Endothelial cell of umbilical vein (primary cell): ENCODE data around the gene SLC26A3. TPM values are rescaled to one million over a fixed set of nuclear protein-coding genes. Genes with fewer than 3 reads are reported as not detected.

ENCODE experiments used
- BruUV-seq: library from RNA; stranded (reverse); fragments of 400-500 nt; replicated peaks from 2 replicates; lab custom pipeline; 2021; lab: Mats Ljungman, UMichigan
- CTCF ChIA-PET: fragments of 300-600, 350-600 bp; sonication (Branson Sonifier 250); formaldehyde crosslinking; loops from one replicate; lab custom pipeline; 2021; ENCODE audit warnings: antibody characterized with exemption, inconsistent platforms; lab: Charles Lee
- POLR2A ChIA-PET: fragments of 300-600, 350-600 bp; sonication (Branson Sonifier 250); formaldehyde crosslinking; loops from one replicate; lab custom pipeline; 2021; ENCODE audit warnings: antibody characterized with exemption, inconsistent platforms; lab: Charles Lee
- DNase-seq: peaks from one replicate; pipeline ENCODE4 v3.0.0-alpha.2; 2011; ENCODE audit warnings: low read depth, low spot score
- FAIRE-seq: peaks from 2 replicates; lab custom pipeline; 2011; peaks lifted over from hg19 to GRCh38; lab: Jason Lieb, UNC
- H2AFZ ChIP-seq: 2 replicates; pipeline ENCODE4 v1.6.0; 2012; ENCODE audit warnings: low read depth, low read length, control low read depth, inconsistent platforms
- H3K27ac ChIP-seq: 2 replicates; pipeline ENCODE4 v1.5.1; 2011; ENCODE audit warnings: low read depth, mild to moderate bottlenecking, control low read depth, low read length, moderate library complexity; ENCODE audit not compliant: insufficient read depth
- H3K27me3 ChIP-seq, 2 experiments: 2 replicates each; pipeline versions ENCODE4 v1.6.0 to v1.6.1; 2011; ENCODE audit warnings: low read length in 2 of 2, mixed read lengths in 1 of 2; ENCODE audit not compliant: control insufficient read depth in 2 of 2, insufficient read depth in 2 of 2
- H3K36me3 ChIP-seq, 2 experiments: 2 replicates in 1 of 2; 3 replicates in 1 of 2; pipeline ENCODE4 v1.5.1; 2011; ENCODE audit warnings: low read length in 2 of 2, mild to moderate bottlenecking in 1 of 2, moderate library complexity in 1 of 2; ENCODE audit not compliant: control insufficient read depth in 2 of 2, insufficient read depth in 2 of 2; ENCODE audit errors: extremely low read depth in 1 of 2
- H3K4me1 ChIP-seq: 3 replicates; pipeline ENCODE4 v1.5.1; 2011; ENCODE audit warnings: mild to moderate bottlenecking, low read length; ENCODE audit not compliant: control insufficient read depth, insufficient read depth; ENCODE audit errors: extremely low read depth
- H3K4me2 ChIP-seq: 2 replicates; pipeline ENCODE4 v1.6.1; 2011; ENCODE audit warnings: low read length, control low read depth, mixed read lengths; ENCODE audit not compliant: insufficient read depth
- H3K4me3 ChIP-seq, 3 experiments: fragments of 200-600 bp in 1 of 3; sonication (generic), shearing (Covaris generic) in 1 of 3; replicated peaks in 1 of 3; 2 replicates each; pipeline ENCODE4 v1.5.1; 2011 to 2016; ENCODE audit warnings: control low read depth in 3 of 3, low read length in 3 of 3, mild to moderate bottlenecking in 2 of 3, inconsistent platforms in 1 of 3, low read depth in 1 of 3, moderate library complexity in 1 of 3; ENCODE audit not compliant: insufficient read depth in 1 of 3
- H3K79me2 ChIP-seq: 2 replicates; pipeline ENCODE4 v1.6.0; 2012; ENCODE audit warnings: low read length, inconsistent platforms; ENCODE audit not compliant: control insufficient read depth, insufficient read depth
- H3K9ac ChIP-seq: replicated peaks from 2 replicates; pipeline ENCODE3; 2011; ENCODE audit warnings: low read length, control low read depth; ENCODE audit not compliant: insufficient read depth; ENCODE audit errors: extremely low read depth
- H3K9me1 ChIP-seq: replicated peaks from 3 replicates; pipeline ENCODE4 v1.6.0; 2011; ENCODE audit warnings: mild to moderate bottlenecking, low read length; ENCODE audit not compliant: control insufficient read depth, insufficient read depth; ENCODE audit errors: extremely low read depth
- H3K9me3 ChIP-seq: replicated peaks from 2 replicates; pipeline ENCODE4 v1.5.1; 2012; ENCODE audit warnings: low read length, inconsistent platforms; ENCODE audit not compliant: control insufficient read depth, insufficient read depth
- H4K20me1 ChIP-seq: replicated peaks from 2 replicates; pipeline ENCODE3; 2011; ENCODE audit warnings: mild to moderate bottlenecking, low read length; ENCODE audit not compliant: control insufficient read depth, insufficient read depth; ENCODE audit errors: extremely low read depth
- CTCF ChIP-seq, 2 donors: IDR thresholded peaks; 1 replicate in 1 of 2; 2 replicates in 1 of 2; pipeline ENCODE4 v1.5.1; 2011; ENCODE audit warnings: low read length in 2 of 2, mild to moderate bottlenecking in 2 of 2, moderate library complexity in 2 of 2, control low read depth in 1 of 2, inconsistent platforms in 1 of 2, low read depth in 1 of 2; ENCODE audit not compliant: insufficient read depth in 1 of 2; ENCODE audit errors: extremely low read depth in 1 of 2
- GATA2 ChIP-seq: IDR thresholded peaks from 2 replicates; pipeline ENCODE4 v1.7.0; 2011; ENCODE audit warnings: low read depth, mild to moderate bottlenecking, moderate library complexity, mixed read lengths, low read length; ENCODE audit not compliant: insufficient read length, insufficient read depth
- JUN ChIP-seq: IDR thresholded peaks from 2 replicates; pipeline ENCODE4 v1.6.1; 2011; ENCODE audit warnings: borderline replicate concordance, low read depth; ENCODE audit not compliant: insufficient read length, insufficient read depth
- MAX ChIP-seq: IDR thresholded peaks from 2 replicates; pipeline ENCODE4 v1.6.1; 2011; ENCODE audit not compliant: insufficient read depth, insufficient read length
- MYC ChIP-seq: IDR thresholded peaks from one replicate; pipeline ENCODE4 v1.6.1; 2011; ENCODE audit warnings: mild to moderate bottlenecking, low read depth, low read length
- POLR2A ChIP-seq: IDR thresholded peaks from 2 replicates; pipeline ENCODE4 v1.6.1; 2012; ENCODE audit warnings: low read depth, mild to moderate bottlenecking, control low read depth, low read length
- POLR2AphosphoS5 ChIP-seq: IDR thresholded peaks from 2 replicates; pipeline ENCODE4 v1.6.1; 2012; ENCODE audit warnings: low read depth, mild to moderate bottlenecking, control low read depth, low read length, moderate library complexity; ENCODE audit not compliant: insufficient read depth
- dilution Hi-C: fragments of 300-500 bp; cut with MboI; formaldehyde crosslinking; loops from one replicate; pipeline ENCODE4 v1.15.0; 2019; ENCODE audit warnings: low sequenced_read_pairs; ENCODE audit not compliant: extremely low pct_ligation_motif_present
- intact Hi-C: fragments of 100-400 bp; cut with micrococcal nuclease; formaldehyde crosslinking; loops from one replicate; pipeline ENCODE4 v1.10.0; 2022
- polyA plus RNA-seq, 4 experiments: library from polyadenylated mRNA; depleted of rRNA in 3 of 4; stranded (reverse) in 3 of 4; unstranded in 1 of 4; fragments of >200 nt; gene quantifications; 2 replicates each; pipeline versions ENCODE4 v1.2.1 to v1.2.3, GENCODE V29; 2011 to 2012; ENCODE audit warnings: missing spikeins in 1 of 4
- total RNA-seq: library from RNA; stranded (reverse); gene quantifications from 2 replicates; pipeline ENCODE4 v1.2.3, GENCODE V29; 2021

The SLC26A3 gene
- total and polyA plus RNA-seq, 2 donors (not counting 3 experiments of a cell fraction or from before 2014, with no cell fraction given): not detected

DNA sequence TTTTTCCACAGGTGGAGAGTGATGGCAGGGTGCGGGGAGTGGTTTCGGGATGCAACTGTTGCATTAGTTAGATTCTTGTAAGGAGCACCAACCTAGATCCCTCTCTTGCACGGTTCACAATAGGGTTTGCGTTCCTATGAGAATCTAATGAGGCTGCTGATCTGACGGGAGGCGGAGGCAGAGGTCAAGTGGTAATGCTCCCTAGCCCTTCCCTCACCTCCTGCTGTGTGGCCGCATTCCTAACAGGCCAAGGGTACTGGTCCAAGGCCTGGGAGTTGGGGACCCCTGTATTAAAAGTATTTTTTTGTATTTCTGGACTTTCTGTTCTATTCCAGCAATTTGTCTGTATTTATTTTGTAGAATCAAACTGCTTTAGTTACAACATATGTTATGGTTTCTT lies 51.9 kb downstream of the SLC26A3 start:
- dilution Hi-C loops: no loop called here
- BruUV-seq: no TSS peak
- intact Hi-C loops: no loop called here
- H3K27me3 ChIP-seq: no peaks in the 10 kb centered on the region
- peaks cover 51% of the 10 kb centered on the region for H3K79me2 ChIP-seq
- POLR2A ChIA-PET: no interaction called here
- no peak overlapping the region for H3K27ac ChIP-seq
- H3K9ac ChIP-seq: no peak overlapping the region
- CTCF ChIA-PET: no interaction called here
- no peak for DNase-seq
- TF ChIP-seq POLR2A: no peak
- TF ChIP-seq MAX: no peak
- TF ChIP-seq MYC: no peak
- no peak for TF ChIP-seq JUN
- TF ChIP-seq POLR2AphosphoS5: no peak
- TF ChIP-seq GATA2: no peak
- TF ChIP-seq CTCF (IDR thresholded peaks at IDR 0.05; ENCODE audit: extremely low read depth in 1 of 2, insufficient read depth in 1 of 2, low read depth in 1 of 2, low read length in 2 of 2): no peak
- H3K4me2 ChIP-seq: no peak overlapping the region
- peaks cover 15% of the 10 kb centered on the region for H3K4me1 ChIP-seq
- H4K20me1 ChIP-seq: peaks cover 4% of the 10 kb centered on the region
- H3K9me3 ChIP-seq: no peaks in the 10 kb centered on the region
- H2AFZ ChIP-seq: no peak overlapping the region
- peaks cover 6 to 25% of the 10 kb centered on the region in 2 experiments for H3K36me3 ChIP-seq
- H3K4me3 ChIP-seq: no peak overlapping the region
- FAIRE-seq: no peak
- H3K9me1 ChIP-seq: no peaks in the 10 kb centered on the region
